ENCODE measurements around the gene ABCD2. TPM values are rescaled to one million over a fixed set of nuclear protein-coding genes. Genes with fewer than 3 reads are reported as not detected.
A peak's percentile ranks its signal among the peaks of the same experiment; 100 is the strongest.
"Not testable (repeated sequence)": the region's sequence is repeated elsewhere in the genome, so short reads cannot be mapped to it uniquely, and the experiment has no call there.

Gene ABCD2
- total and polyA plus RNA-seq, 7 experiments from 2014 or later = 7.1 to 32.9 (median 10.7) TPM

DNA sequence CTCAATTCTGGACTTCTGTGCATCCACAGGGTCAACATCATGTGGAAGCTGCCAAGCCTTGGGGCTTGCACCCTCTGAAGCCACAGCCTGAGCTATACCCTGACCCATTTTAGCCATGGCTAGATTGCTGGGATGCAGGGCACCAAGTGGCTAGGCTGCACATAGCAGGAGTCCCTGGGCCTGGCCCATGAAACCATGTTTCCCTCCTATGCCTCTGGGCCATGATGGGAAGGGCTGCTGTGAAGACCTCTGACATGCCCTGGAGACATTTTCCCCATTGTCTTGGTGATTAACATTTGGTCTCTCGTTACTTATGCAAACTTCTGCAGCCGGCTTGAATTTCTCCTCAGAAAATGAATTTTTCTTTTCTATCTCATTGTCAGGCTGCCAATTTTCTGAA lies 92.6 kb downstream of the ABCD2 start:
- no peaks in the 10 kb centered on the region for H3K36me3 ChIP-seq (ENCODE audit: control insufficient read depth in 2 of 3, insufficient read depth in 3 of 3, low read length in 3 of 3)
- peaks cover 0 to 4% (median 0%) of the 10 kb centered on the region in 3 experiments for H3K9me3 ChIP-seq (ENCODE audit: control insufficient read depth in 2 of 3, low read length in 3 of 3)
- intact Hi-C loops (cut with micrococcal nuclease) = no loop called here
- ChIA-PET POLR2A (no interaction called here), CTCF (no interaction called here)
- ATAC-seq = no peak
- H3K4me3 ChIP-seq (ENCODE audit: low read length) = no peak overlapping the region
- H3K4me1 ChIP-seq (ENCODE audit: control insufficient read depth in 2 of 2, insufficient read depth in 2 of 2, low read length in 2 of 2) = no peaks in the 10 kb centered on the region
- no peaks in the 10 kb centered on the region for H3K4me1 Mint-ChIP-seq
- H3K4me3 Mint-ChIP-seq = no peak overlapping the region
- no peak overlapping the region for H3K27ac ChIP-seq (ENCODE audit: low read depth, low read length)
- H3K27me3 Mint-ChIP-seq = no peaks in the 10 kb centered on the region
- H3K9me3 Mint-ChIP-seq = peaks cover 3 to 32% (median 11%) of the 10 kb centered on the region in 11 donors
- H3K36me3 Mint-ChIP-seq = peaks cover 15 to 38% (median 28%) of the 10 kb centered on the region in 5 donors
- H3K27me3 ChIP-seq (ENCODE audit: control insufficient read depth in 2 of 2, insufficient read depth in 2 of 2, low read length in 2 of 2) = no peaks in the 10 kb centered on the region
- H3K27ac Mint-ChIP-seq = no peak overlapping the region
- DNase-seq = no peak

- ATAC-seq; H3K4me1 ChIP-seq (ENCODE audit: control insufficient read depth in 2 of 2, insufficient read depth in 2 of 2, low read length in 2 of 2); H3K27me3 ChIP-seq (ENCODE audit: control insufficient read depth in 2 of 2, insufficient read depth in 2 of 2, low read length in 2 of 2); H3K4me3 Mint-ChIP-seq; H3K9me3 ChIP-seq (ENCODE audit: control insufficient read depth in 2 of 3, low read length in 3 of 3); intact Hi-C loops (cut with micrococcal nuclease); CTCF ChIA-PET; H3K4me3 ChIP-seq (ENCODE audit: low read length); H3K27ac ChIP-seq (ENCODE audit: low read depth, low read length); POLR2A ChIA-PET; H3K4me1 Mint-ChIP-seq; H3K27me3 Mint-ChIP-seq; DNase-seq; H3K36me3 ChIP-seq (ENCODE audit: control insufficient read depth in 2 of 3, insufficient read depth in 3 of 3, low read length in 3 of 3): not testable (repeated sequence)
- peak overlapping the region in 1 of 9 donors; percentile 51 for H3K27ac Mint-ChIP-seq
- H3K36me3 Mint-ChIP-seq = peaks cover 12 to 34% (median 16%) of the 10 kb centered on the region in 5 donors
- peaks cover under 1 to 30% (median 9%) of the 10 kb centered on the region in 11 donors for H3K9me3 Mint-ChIP-seq
Measured at GRCh38 chr12:39522167-39522566, 97.4 kb downstream of the ABCD2 start.

GRCh38 chr12:39510001-39510400 lies 109.6 kb downstream of the ABCD2 start:
- Histone ChIP-seq H3K4me3 (ENCODE audit: low read length) (no peak overlapping the region), H3K27ac (ENCODE audit: low read depth, low read length) (no peak overlapping the region), H3K27me3 (ENCODE audit: control insufficient read depth in 2 of 2, insufficient read depth in 2 of 2, low read length in 2 of 2) (no peaks in the 10 kb centered on the region), H3K4me1 (ENCODE audit: control insufficient read depth in 2 of 2, insufficient read depth in 2 of 2, low read length in 2 of 2) (no peaks in the 10 kb centered on the region), H3K36me3 (ENCODE audit: control insufficient read depth in 2 of 3, insufficient read depth in 3 of 3, low read length in 3 of 3) (no peaks in the 10 kb centered on the region), H3K9me3 (ENCODE audit: control insufficient read depth in 2 of 3, low read length in 3 of 3) (peaks cover 0 to 12% (median 0%) of the 10 kb centered on the region in 3 experiments)
- intact Hi-C loops (cut with micrococcal nuclease) = no loop called here
- no peaks in the 10 kb centered on the region for H3K27me3 Mint-ChIP-seq
- ChIA-PET POLR2A (no interaction called here), CTCF (interaction anchor here (0.6 kb wide), 1 partner anchor 607 kb away, joined by 3 read pairs; no protein-coding TSS in a partner anchor)
- DNase-seq = no peak
- ATAC-seq = no peak
- H3K4me3 Mint-ChIP-seq = no peak overlapping the region
- H3K4me1 Mint-ChIP-seq = no peaks in the 10 kb centered on the region
- H3K27ac Mint-ChIP-seq = no peak overlapping the region
- H3K36me3 Mint-ChIP-seq = peaks cover 4 to 26% (median 21%) of the 10 kb centered on the region in 5 donors
- peaks cover 0 to 41% (median 22%) of the 10 kb centered on the region in 11 donors for H3K9me3 Mint-ChIP-seq

GRCh38 chr12:39505554-39505953 lies 114.0 kb downstream of the ABCD2 start:
- peaks cover under 1 to 25% (median 3%) of the 10 kb centered on the region in 5 donors for H3K36me3 Mint-ChIP-seq
- no peaks in the 10 kb centered on the region for H3K27me3 ChIP-seq (ENCODE audit: control insufficient read depth in 2 of 2, insufficient read depth in 2 of 2, low read length in 2 of 2)
- intact Hi-C loops (cut with micrococcal nuclease) = no loop called here
- H3K36me3 ChIP-seq (ENCODE audit: control insufficient read depth in 2 of 3, insufficient read depth in 3 of 3, low read length in 3 of 3) = no peaks in the 10 kb centered on the region
- peaks cover 0 to 11% (median 1%) of the 10 kb centered on the region in 11 donors for H3K9me3 Mint-ChIP-seq
- no peak for DNase-seq
- H3K4me1 ChIP-seq (ENCODE audit: control insufficient read depth in 2 of 2, insufficient read depth in 2 of 2, low read length in 2 of 2) = no peaks in the 10 kb centered on the region
- CTCF ChIA-PET = no interaction called here
- no peaks in the 10 kb centered on the region for H3K27me3 Mint-ChIP-seq
- peaks cover 0 to 2% (median 0%) of the 10 kb centered on the region in 3 experiments for H3K9me3 ChIP-seq (ENCODE audit: control insufficient read depth in 2 of 3, low read length in 3 of 3)
- H3K27ac ChIP-seq (ENCODE audit: low read depth, low read length) = no peak overlapping the region
- no peak for ATAC-seq
- no peak overlapping the region for H3K27ac Mint-ChIP-seq
- no peak overlapping the region for H3K4me3 ChIP-seq (ENCODE audit: low read length)
- no peaks in the 10 kb centered on the region for H3K4me1 Mint-ChIP-seq
- H3K4me3 Mint-ChIP-seq = no peak overlapping the region
- POLR2A ChIA-PET = no interaction called here

GRCh38 chr12:39505023-39505422 lies 114.6 kb downstream of the ABCD2 start:
- intact Hi-C loops (cut with micrococcal nuclease) = no loop called here
- CTCF ChIA-PET = no interaction called here
- Histone ChIP-seq H3K4me1 (ENCODE audit: control insufficient read depth in 2 of 2, insufficient read depth in 2 of 2, low read length in 2 of 2) (no peaks in the 10 kb centered on the region), H3K27ac (ENCODE audit: low read depth, low read length) (no peak overlapping the region), H3K9me3 (ENCODE audit: control insufficient read depth in 2 of 3, low read length in 3 of 3) (no peaks in the 10 kb centered on the region), H3K27me3 (ENCODE audit: control insufficient read depth in 2 of 2, insufficient read depth in 2 of 2, low read length in 2 of 2) (no peaks in the 10 kb centered on the region), H3K36me3 (ENCODE audit: control insufficient read depth in 2 of 3, insufficient read depth in 3 of 3, low read length in 3 of 3) (no peaks in the 10 kb centered on the region), H3K4me3 (ENCODE audit: low read length) (no peak overlapping the region)
- Mint-ChIP-seq H3K27me3 (no peaks in the 10 kb centered on the region), H3K27ac (no peak overlapping the region), H3K4me3 (no peak overlapping the region), H3K9me3 (peaks cover 0 to 11% (median 0%) of the 10 kb centered on the region in 11 donors), H3K36me3 (peaks cover 0 to 24% (median 3%) of the 10 kb centered on the region in 5 donors), H3K4me1 (no peaks in the 10 kb centered on the region)
- ATAC-seq (no peak), DNase-seq (no peak)
- POLR2A ChIA-PET = no interaction called here

DNA sequence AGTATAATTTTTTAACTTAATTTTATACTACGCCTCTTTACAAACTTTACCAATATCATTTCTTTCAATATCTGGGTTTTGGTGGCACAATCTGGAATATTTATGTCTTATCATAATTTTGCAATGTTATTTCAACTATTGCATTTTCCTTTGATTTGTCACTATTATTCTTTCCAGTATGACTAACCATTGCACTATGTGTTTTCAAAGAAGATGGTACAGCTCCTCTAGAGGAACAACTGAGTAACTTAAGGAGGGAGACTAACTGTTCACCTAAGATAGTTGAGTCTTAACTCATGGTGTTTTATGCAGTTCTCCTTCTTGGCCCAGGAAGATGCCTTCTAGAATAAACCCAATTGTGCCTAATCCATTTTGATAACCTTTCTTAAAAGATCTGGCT lies 116.2 kb downstream of the ABCD2 start:
- POLR2A ChIA-PET = no interaction called here

DNA sequence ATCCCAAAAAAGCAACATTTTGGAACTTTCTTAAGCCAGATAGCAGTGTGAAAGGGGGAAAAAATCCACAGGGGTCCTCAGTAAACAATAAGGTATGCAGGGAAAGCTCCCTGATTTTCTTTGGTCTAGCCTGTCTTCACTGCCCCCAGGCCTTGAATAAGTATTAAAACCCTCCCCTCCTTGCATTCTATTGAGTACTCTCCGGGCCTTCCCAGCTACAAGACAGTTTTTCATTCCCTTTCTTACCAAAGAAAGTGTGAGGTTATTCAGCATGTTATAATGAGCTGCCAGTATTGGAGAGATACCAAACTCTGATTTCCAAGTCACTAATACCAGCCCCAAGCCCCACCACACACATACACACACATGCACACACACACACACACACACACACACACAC lies 116.9 kb downstream of the ABCD2 start:
- Mint-ChIP-seq H3K4me3 (no peak overlapping the region), H3K27ac (no peak overlapping the region), H3K36me3 (peaks cover 0 to 19% (median 3%) of the 10 kb centered on the region in 5 donors), H3K27me3 (no peaks in the 10 kb centered on the region), H3K9me3 (peaks cover 0 to 1% (median 0%) of the 10 kb centered on the region in 11 donors), H3K4me1 (no peaks in the 10 kb centered on the region)
- ChIA-PET POLR2A (no interaction called here), CTCF (no interaction called here)
- Histone ChIP-seq H3K27me3 (ENCODE audit: control insufficient read depth in 2 of 2, insufficient read depth in 2 of 2, low read length in 2 of 2) (no peaks in the 10 kb centered on the region), H3K27ac (ENCODE audit: low read depth, low read length) (no peak overlapping the region), H3K36me3 (ENCODE audit: control insufficient read depth in 2 of 3, insufficient read depth in 3 of 3, low read length in 3 of 3) (no peaks in the 10 kb centered on the region), H3K9me3 (ENCODE audit: control insufficient read depth in 2 of 3, low read length in 3 of 3) (no peaks in the 10 kb centered on the region), H3K4me1 (ENCODE audit: control insufficient read depth in 2 of 2, insufficient read depth in 2 of 2, low read length in 2 of 2) (no peaks in the 10 kb centered on the region), H3K4me3 (ENCODE audit: low read length) (no peak overlapping the region)
- no peak for DNase-seq
- ATAC-seq = no peak
- intact Hi-C loops (cut with micrococcal nuclease) = no loop called here

More for the DNA sequence above, 116.2 kb downstream of the ABCD2 start:
- H3K27ac Mint-ChIP-seq = no peak overlapping the region
- Histone ChIP-seq H3K27me3 (ENCODE audit: control insufficient read depth in 2 of 2, insufficient read depth in 2 of 2, low read length in 2 of 2) (no peaks in the 10 kb centered on the region), H3K4me3 (ENCODE audit: low read length) (no peak overlapping the region), H3K36me3 (ENCODE audit: control insufficient read depth in 2 of 3, insufficient read depth in 3 of 3, low read length in 3 of 3) (no peaks in the 10 kb centered on the region), H3K4me1 (ENCODE audit: control insufficient read depth in 2 of 2, insufficient read depth in 2 of 2, low read length in 2 of 2) (no peaks in the 10 kb centered on the region), H3K9me3 (ENCODE audit: control insufficient read depth in 2 of 3, low read length in 3 of 3) (no peaks in the 10 kb centered on the region), H3K27ac (ENCODE audit: low read depth, low read length) (no peak overlapping the region)
- H3K9me3 Mint-ChIP-seq = peaks cover 0 to 1% (median 0%) of the 10 kb centered on the region in 11 donors
- H3K27me3 Mint-ChIP-seq = no peaks in the 10 kb centered on the region
- no peak for ATAC-seq
- intact Hi-C loops (cut with micrococcal nuclease) = no loop called here
- CTCF ChIA-PET = no interaction called here
- H3K4me1 Mint-ChIP-seq = no peaks in the 10 kb centered on the region
- H3K4me3 Mint-ChIP-seq = no peak overlapping the region
- H3K36me3 Mint-ChIP-seq = peaks cover 0 to 19% (median 3%) of the 10 kb centered on the region in 5 donors
- DNase-seq = no peak

Data from naive thymus-derived CD4-positive, alpha-beta T cell (primary cell).